PC-3 (cell line): ENCODE measurements around the gene BTAF1.

Experiments used
- CTCF ChIP-seq: fragments of 300-600 bp; sonication (generic); conservative IDR thresholded peaks from 2 replicates; pipeline ENCODE4 v1.5.1; 2017; ENCODE audit warnings: antibody characterized with exemption, low read depth, mild to moderate bottlenecking, low read length
- EZH2 ChIP-seq: fragments of 300-600 bp; sonication (generic); IDR thresholded peaks from one replicate; pipeline ENCODE4 v1.6.1; 2017; ENCODE audit warnings: antibody characterized with exemption, mild to moderate bottlenecking, low read length; ENCODE audit not compliant: unreplicated experiment
- EZH2phosphoT487 ChIP-seq: fragments of 300-600 bp; sonication (generic); IDR thresholded peaks from 2 replicates; pipeline ENCODE4 v1.6.1; 2018; ENCODE audit warnings: mild to moderate bottlenecking, antibody characterized with exemption, low read length, borderline replicate concordance

GRCh38 chr10:92045641-92046106 is 122.1 kb downstream of the BTAF1 start:
- TF ChIP-seq CTCF (no peak), EZH2 (no peak), EZH2phosphoT487 (no peak)
